ENCODE results near the gene GUCA2B.

The GUCA2B gene

DNA sequence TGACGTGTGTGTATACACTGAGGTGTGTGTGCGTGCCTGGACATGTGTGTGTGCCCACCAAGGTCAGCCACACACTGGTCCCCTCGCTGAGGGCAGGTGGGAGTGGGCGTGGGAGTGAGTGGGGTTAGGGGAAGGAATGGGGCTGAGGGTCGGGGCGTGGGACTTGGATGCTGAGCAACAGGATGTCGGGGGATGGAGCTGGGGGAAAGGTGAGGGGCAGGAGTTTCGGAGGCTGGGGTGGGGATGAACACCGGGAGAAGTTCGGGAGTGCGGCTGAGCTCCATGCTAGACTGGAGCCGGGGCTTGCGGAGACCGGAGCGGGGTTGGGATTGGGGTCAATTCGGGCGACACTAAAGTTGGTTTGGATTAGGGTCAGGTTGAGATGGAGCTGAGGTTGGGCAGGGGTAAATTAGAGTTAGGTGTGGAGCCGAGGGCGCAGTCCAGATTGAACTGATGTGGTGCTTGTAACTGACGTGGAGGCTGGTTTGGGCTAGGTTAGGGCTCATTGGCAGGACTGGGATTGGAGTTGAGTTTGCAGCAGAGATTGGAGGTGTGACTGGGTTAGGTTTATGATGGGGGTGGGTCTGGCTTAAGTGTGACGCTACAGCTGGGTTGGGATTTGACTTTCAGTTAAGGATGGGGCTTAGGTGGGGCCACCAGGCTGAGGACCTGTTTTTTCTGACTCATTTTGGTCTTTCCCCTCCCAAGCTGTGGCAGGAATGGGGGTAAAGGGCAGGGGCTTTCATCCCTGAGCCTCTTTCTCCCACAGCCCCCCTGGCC, 14.6 kb downstream of the GUCA2B start:
- no peak for DNase-seq (ENCODE audit: low spot score)

DNA sequence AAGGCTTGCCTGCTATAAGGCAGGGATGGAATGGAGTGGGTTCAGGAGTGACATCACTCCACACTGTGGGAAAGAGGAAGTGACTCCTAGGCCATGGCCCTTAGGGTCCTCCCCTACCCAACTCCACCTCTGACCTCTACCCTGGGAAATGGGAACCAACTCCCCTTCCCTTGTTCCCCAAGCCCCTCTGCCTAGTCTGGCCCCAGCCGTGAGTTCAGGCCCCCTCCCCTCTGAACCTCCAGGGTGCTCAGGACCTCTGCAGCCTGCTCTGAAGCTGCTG, 15.1 kb downstream of the GUCA2B start:
- no peak for DNase-seq (ENCODE audit: low spot score)

DNA sequence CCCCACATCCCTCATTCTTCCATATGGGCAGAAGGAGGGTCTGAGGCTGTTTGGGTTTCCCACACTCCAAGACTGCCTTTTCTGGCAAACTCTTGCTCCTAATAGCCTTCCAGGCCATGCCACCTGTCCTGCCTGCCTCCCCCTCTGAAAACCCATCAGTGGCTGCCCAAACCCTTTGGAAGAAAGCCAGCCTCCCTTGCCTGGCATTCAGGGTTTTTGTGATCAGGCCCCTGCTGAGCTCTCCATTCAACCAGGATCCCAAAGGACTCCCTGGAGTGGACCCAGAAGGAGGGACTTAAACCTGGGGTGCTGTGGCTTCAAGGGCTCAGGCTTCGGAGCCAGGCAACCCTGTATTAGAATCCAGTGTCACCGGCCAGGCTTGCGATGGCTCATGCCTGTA, 15.6 kb downstream of the GUCA2B start:
- no peak for DNase-seq (ENCODE audit: low spot score)

DNA sequence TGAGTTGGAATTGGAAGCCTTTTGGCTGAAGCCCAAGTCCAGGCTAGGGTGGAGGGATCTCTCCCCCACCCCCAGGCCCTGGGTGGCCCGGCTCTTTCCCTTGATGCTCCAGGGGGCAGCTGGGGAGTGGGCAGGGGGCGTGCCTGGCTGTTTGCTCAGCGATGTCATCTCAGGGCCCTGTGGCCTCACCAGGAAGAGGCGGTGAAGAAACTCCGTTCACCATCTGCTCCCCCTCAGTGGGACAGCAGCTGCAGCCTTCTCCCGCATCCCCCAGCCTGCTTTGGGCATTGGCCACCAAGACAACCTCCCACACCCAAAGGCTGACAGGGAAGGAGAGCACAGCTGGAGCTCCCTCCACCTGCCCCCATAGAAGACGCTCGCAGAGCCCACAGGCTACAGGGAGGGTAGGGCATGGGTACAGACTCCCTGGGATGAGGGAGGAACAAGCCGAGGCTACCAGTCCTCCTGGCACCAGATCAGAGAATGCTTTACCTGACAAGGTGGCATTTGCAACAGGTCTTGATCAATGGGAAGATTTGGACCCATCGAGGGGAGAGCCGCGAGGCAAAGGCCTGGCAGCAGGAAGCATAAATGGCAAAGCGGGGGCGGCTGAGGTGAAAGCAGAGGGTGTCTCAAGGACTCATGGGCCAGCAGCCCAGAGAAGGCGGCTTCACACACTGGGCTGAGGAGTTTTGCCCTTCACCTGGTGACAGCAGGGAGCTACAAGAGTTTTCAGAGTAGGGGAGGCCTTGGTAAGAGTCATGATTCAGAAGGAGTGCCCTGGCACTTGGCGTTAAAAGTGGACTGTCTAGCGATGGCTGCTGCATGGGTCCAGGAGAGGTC, 17.8 kb downstream of the GUCA2B start:
- DNase-seq (ENCODE audit: low spot score) = no peak

DNA sequence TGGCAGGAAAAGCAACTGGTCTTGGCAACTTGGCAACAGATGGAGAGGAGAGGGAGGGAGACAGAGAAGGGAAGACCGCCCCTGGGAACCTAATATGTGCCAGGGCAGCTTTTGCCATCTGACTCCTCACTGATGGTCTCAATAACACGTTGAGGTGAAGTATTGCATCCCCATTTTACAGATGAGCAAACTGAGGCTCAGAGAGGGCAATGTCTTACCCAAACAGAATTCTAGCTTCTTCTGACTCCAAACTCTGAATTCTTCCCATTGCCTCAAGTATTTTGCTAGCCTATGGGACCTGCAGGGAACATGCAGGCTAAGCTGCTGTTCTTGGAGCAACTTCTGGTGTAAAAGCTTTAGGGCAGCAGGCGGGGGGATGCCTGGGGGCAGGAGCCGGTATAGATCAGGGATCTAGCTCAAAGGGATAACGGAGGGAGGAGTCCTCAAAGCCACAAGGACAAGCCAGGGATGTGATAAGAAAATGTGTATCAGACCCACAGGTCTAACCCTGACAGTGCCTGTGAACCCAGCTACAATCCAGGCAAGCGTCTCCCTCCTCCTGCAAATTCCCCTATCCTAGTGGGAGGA, 18.6 kb downstream of the GUCA2B start:
- DNase-seq (ENCODE audit: low spot score) = no peak

DNA sequence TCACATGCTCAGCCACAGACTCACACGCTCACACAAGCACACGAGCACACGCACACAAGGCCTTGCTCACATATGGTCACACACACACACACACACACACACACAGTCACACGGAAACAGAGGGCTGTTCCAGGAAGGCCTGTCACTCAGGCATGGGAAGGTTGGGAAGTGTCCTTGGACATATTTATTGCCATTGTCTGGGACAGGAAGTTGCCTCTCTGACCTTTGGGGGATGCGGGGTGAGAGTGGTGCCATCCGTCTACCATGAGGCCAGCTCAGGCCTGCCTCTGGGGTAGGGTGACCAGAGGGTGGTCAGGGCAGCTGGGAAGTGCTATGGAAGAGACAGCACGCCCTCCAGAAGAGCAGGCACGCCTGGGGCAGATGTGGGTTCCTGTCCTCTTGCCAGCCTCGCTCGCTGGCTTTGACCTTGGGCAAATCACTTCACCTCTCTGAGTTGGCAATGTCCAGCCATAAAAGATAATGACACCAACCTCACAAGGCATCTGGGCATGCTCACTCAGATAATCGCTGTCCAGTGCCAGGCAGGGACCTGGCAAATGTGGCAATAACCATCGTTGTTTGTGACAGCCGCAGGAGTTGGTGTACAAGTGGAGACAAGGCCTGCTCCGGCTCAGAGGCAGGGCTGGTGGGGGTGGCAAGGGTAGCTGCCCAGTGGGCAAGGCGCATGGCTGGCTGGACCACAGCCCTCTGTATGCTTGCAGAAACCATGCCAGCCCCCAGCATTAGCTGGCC, 19.3 kb downstream of the GUCA2B start:
- DNase-seq (ENCODE audit: low spot score) = no peak

DNA sequence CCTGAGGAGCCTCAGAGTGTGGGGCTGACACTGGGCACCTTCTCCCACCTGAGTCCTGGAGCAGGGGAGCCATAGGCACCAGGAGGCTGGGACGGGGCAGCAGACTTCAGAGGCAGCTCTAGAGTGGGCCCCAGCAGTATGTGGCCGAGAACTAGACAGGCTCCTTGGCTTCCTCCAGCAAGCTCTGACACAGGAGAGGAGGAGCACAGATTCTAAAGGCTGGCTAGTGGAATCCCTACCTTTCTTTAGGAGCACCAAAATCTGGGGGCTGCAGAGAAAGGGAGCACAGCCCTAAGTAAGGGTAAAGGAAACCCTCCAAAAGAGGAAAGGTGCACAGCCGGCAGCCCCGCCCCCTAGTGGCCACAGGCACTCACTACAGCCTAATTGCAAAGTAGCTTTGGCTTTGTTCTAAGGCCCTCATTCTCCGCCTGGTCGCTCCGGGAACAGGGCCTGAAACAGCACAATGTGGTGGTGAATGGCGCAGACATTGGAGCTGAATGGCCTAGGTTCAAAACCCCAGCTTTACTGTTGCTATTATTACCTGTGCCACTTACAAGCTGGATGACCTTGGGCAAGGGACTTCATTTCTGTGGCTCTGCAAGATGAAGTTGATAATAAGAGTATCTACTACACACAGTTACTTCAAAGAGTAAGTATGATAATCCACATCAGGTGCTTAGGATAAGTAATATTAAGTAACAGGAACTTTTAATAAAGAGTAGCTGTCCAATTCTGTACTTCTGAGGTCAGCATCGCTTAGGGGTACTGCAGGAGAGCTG, 20.1 kb downstream of the GUCA2B start:
- peak; percentile 82 for DNase-seq (ENCODE audit: low spot score)

DNA sequence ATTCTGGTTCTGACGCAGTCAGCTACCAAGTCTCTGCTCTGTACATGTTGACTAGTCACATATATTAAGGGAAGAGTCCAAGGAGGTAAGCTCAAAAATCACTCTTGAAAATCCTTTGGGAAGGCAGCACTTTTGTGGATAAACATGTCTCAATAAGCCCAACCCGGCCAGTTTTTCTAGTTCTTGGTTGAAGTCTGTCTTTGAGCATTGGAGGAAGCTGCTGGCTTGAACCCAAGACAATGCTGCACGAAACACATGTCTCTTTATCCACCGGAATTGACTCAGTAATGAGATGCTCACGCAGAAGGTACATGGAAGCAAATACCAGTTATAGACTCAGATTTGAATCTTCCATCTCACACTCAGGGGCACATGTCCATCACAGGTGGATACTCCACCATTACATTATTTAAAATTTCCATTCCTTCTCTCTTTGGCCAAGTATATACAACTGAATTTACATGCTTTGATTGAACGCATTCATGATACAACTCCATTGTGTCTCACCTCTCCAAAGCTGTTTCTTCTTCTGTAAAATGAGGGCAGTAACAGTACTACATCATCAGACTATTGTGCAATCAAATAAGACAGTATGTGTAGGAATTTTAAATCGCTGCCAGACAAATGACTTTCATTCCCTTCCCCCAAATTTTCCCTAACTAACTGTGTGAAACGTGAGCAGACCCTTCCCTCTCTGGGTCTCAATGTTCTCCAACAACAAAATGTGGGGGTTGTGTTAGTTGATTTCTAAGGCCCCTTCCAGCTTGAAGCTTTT, 20.9 kb downstream of the GUCA2B start:
- DNase-seq (ENCODE audit: low spot score) = no peak

DNA sequence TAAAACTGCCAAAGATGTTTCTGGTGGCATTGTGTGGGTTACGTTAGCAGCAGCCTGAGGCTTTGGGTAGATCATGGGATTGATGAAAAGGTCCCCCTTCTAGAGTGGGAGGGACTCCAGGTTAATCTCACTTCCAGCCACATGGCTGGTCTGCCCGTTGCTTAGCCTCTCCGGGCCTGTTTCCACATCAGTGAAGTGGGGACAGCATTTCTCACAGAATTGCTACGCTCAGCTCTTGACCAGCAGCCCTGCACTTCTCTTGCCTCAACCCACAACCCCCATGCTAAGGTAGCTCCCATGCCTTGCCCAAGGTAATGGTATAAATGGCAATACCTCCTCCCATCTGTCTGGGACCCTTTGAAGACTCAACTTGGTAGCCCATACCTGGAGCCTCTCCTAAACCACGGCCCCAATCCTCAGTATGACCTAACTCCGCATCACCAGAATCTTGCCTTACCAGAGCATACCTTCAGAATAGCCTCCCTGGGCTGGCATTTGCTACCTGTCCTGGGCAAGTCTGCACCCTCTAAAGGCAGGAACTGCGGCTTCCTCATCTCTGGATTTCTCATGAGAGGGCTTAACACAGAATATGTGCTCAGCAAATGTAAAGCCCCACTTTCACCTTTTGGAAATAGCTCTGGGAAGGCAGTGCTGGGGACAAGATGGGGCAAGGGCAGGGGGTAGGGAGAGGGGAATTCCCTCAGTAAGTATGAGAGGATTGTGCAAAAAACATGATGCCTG, 22.3 kb downstream of the GUCA2B start:
- DNase-seq (ENCODE audit: low spot score) = no peak

DNA sequence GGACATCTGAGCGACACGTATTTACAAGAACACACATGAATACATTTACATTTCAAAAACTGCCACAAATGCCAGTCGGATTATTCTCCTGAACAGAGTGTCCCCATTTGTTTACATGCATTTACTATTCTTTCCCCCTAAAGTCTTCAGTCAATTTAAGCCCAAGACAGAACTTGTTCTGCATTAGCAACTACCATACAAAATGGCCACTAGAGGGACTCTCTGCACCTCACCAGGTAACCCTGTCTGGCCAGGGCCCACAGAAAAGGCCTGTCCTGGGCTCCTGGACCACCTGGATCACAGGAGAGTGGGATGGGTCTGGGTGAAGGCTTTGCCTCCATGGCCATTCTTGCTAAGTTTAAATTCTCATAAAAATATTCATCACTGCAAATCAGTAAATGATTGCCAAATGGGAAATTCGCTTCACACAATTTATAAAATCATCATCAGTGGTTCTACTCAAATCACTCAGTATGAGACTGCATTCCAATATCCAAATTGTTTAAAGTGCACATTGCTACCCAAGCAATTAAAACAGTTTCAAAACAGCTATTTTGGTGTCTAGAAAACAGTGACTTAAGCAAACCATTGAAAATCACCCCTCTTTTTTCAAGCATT, 23.8 kb downstream of the GUCA2B start:
- peak; percentile 64 for DNase-seq (ENCODE audit: low spot score)

DNA sequence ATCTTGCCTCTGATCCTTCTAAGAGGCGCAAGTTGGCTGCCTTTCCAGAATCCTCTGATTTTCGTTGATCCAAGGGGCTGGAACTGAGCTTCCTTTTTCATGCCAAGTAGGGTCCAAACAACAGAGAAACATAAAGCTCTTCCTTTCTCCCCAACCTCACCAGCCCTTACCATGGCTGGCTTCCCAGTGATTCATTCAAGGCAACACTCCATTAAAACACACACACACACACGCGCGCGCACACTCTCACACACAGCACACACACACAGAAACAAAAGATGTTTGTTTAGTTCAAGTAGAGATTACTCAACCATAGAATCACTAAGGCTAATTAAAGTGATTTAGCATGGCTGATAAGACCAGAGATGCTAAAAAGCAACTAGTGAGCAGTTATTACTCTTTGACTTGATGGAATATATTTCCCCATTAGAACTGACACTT, 24.4 kb downstream of the GUCA2B start:
- no peak for DNase-seq (ENCODE audit: low spot score)

DNA sequence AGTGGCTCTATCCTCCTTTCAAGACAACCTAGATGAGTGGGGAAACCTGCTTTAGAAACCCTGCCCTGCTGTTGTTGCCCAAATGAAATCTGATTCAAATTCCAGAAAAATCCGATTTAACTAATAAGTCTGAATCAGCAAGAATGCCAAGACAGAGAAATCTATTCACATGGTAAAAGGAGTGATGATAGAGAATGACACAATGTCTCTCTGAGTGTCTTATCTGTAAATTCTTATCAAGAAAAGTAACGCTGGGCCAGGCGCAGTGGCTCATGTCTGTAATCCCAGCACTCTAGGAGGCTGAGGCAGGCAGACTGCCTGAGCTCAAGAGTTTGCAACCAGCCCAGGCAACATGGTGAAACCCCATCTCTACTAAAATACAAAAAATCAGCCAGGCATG, 25.0 kb downstream of the GUCA2B start:
- no peak for DNase-seq (ENCODE audit: low spot score)

DNA sequence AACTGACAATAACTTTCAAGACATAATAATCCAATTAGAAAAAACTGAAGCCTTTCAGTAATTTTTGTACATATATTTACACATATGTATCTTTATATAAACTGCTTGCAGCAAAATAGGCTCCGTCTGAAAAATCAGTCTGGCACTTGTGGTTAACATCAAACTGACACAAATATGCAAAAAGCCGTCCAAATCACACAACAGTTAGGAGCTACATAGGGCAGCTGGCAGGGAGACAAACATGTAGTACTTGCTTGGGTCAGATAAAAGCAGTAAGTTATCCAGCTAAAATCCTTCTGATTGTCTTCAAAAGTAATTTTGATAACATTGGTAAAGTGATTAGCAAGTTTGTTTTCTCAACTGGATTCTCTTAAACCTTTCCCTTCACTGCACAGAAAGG, 26.1 kb downstream of the GUCA2B start:
- no peak for DNase-seq (ENCODE audit: low spot score)

DNA sequence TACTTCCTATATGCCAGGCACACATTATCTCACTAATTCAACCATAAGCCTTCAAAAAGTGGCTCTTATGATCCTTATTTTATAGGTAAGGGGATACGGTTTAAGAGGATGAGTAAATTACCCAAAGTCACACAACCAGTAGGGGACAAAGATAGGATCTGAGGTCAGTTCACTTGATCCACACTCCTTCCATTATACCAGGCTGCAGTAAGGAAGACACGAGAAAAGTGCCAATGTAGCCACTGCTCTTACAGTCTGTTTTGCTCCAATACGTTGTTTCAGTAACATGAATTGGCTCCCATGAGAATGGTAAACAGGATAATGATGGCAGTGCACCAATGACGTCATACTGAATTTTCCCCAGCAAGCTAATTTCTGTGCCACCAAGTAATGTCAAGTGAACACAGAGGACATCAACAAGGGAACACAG, 26.7 kb downstream of the GUCA2B start:
- DNase-seq (ENCODE audit: low spot score) = no peak

DNA sequence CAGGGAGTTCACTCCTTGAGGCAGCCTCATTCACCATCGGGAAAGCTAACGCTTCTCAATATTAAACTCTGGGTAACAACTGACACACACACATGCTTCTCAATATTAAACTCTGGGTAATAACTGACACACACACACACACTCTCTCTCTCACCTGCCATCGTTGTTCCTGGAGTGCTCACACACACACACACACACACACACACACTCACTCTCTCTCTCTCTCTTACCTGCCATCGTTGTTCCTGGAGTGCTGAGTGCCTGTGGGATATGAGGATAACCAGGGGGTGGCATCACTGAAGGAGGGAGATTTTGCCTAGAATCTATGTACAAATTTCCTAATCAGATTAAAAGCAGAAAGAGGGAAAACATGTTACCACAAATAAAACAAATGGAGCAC, 28.5 kb downstream of the GUCA2B start:
- no peak for DNase-seq (ENCODE audit: low spot score)

DNA sequence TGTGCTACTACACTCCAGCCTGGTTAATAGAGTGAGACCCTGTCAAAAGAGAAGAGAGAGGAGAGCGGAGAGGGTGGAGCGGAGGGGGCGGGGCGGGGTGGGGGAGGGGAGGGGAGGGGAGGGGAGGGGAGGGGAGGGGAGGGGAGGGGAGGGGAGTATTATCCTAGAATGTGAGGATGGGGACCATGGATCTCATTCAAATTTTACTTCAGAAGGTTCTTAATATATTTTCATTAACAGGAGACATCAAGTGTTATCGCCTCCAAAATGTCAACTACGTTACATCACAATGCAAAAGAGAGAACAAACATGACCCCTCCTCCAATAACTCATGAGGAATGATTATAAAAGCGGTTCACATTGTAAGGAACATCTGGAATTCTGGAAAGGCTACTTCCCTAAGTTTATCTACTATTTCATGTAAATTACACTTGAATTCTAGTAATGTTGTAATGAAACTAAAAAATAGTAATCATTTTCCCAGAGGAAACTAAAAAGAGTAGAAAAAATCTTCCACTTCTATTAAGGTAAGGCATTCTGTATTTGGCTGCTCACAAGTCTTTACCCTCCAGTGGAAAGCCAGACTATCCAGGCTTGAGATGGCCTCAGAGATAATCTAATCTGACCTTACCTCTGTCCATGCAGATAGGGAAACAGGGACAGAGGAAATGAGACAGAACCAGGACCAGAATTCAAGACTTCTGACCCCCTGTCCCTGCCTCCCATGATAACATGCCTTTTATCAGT, 30.2 kb downstream of the GUCA2B start:
- DNase-seq (ENCODE audit: low spot score) = no peak

DNA sequence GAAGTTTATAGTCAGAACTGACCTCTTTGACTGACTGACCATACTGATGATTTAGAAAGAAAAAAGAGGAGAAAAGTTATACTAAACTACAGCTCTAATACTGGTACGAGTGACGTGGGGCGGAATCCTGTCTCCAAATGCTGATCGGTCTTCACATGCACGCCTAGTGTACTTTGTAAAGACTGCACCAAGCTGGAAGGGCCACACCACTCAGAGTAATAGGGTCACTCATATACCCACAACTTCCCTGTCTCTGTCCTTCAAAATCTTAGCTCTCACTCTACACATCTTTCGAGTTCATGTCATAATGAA, 30.7 kb downstream of the GUCA2B start:
- DNase-seq (ENCODE audit: low spot score) = no peak

DNA sequence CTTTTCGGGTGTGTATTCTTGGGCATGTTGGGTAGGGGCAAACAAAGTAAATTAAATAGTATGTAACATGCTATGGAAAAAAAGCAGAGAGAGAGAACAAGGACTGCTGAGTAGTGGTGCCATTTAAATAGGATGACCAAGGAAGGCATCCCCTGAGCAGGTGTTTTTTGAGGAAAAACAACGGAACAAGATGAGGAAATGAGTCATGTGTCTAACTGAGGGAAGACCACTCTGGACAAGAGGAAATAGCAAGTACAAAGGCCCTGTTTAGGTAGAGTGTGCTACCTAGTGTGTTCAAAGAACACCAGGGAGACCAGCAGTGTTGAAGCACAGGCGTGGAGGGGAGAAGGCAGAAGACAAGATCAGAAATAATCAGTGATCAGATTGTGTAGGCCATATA, 31.4 kb downstream of the GUCA2B start:
- DNase-seq (ENCODE audit: low spot score) = no peak

DNA sequence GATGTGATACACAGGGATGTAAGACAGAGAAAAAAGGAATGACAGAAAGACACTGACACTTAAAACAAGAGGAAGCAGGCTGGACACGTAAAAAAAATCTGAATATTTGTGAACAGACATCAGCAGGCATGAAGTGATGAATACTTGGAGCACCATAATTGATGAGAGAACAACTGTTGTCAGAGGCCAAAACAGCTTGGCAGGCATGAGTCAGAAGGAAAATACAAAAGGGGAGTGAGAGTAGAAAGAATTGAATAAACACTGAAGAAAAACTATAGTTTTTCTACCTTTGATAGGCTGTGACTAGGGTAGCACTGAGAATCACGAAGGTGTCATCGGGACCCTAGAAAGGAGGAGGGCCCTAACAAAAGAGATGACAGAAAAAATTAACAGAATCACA, 32.9 kb downstream of the GUCA2B start:
- no peak for DNase-seq (ENCODE audit: low spot score)
